Body of pancreas (tissue), 4 donors: ENCODE measurements around the gene ADGRA1.

Source experiments
- POLR2A ChIP-seq, 3 donors: fragments of 450-650 bp; IDR thresholded peaks; one replicate each; pipeline ENCODE4 v1.6.1; 2016; ENCODE audit warnings: antibody characterized with exemption in 3 of 3, mild to moderate bottlenecking in 2 of 3
- TF ChIP-seq, protein P1 (sequence below), 7 experiments: fragments of 450-650 bp in 4 of 7; fragments of 200-600 bp in 3 of 7; sonication (generic) in 3 of 7; IDR thresholded peaks; one replicate each; pipeline ENCODE4 v1.5.1; 2016 to 2019; ENCODE audit warnings: antibody characterized with exemption in 7 of 7

DNA sequence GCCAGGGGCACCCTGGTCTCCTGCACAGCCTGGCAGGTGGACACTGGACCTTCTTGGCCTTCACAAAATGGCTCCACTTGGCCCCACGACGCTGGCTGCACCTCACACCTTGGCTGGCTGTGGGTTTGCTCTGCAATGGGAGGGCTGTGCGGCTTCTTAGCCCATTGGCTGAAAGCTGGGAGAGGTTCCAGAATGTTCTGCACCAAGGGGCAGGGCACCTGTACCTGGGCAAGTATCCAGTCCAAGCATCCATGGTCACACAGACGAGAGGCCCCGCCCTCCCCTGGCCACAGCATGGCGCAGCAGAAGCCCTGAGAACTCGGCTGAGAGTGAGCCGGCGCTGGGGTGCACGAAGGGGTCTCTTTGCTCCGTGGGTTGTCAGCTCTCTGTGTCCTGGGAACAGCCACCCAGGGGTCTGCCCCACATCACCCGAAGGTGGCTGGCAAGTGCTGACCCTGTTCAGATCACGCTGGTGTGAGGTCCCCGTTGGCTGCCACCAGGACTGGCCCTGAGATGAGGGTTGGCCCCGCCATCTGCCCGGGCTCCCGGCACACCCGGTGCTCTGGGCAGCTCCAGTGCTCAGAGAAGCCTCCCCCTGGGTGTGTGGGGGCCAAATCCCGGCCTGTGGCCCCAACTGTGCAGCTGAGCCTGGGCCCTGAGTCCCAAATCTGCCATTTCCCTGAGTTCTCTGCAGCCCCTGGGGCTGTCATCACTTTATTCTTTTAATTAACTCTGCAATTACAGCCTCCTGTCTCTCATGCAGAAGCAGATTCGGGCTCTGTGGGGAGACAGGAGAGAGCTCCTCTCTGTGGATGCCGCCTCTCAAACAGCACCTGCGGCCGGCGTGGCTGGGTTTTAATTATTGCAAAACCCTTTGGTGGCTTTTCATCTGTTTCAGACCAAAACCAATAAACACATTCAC, 19.4 kb upstream of the ADGRA1 start:
- TF ChIP-seq, protein P1, sequence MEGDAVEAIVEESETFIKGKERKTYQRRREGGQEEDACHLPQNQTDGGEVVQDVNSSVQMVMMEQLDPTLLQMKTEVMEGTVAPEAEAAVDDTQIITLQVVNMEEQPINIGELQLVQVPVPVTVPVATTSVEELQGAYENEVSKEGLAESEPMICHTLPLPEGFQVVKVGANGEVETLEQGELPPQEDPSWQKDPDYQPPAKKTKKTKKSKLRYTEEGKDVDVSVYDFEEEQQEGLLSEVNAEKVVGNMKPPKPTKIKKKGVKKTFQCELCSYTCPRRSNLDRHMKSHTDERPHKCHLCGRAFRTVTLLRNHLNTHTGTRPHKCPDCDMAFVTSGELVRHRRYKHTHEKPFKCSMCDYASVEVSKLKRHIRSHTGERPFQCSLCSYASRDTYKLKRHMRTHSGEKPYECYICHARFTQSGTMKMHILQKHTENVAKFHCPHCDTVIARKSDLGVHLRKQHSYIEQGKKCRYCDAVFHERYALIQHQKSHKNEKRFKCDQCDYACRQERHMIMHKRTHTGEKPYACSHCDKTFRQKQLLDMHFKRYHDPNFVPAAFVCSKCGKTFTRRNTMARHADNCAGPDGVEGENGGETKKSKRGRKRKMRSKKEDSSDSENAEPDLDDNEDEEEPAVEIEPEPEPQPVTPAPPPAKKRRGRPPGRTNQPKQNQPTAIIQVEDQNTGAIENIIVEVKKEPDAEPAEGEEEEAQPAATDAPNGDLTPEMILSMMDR (IDR thresholded peaks at IDR 0.05) = no peak
- no peak for TF ChIP-seq POLR2A (IDR thresholded peaks at IDR 0.05)
